Keratinocyte (primary cell): ENCODE results near the gene TBC1D2.

Experiments used
- EZH2 ChIP-seq: IDR thresholded peaks from one replicate; pipeline ENCODE4 v1.6.1; 2012; ENCODE audit warnings: inconsistent platforms, mild to moderate bottlenecking, low read length, moderate library complexity
- TF ChIP-seq, protein P1 (sequence below), 3 experiments: IDR thresholded peaks in 1 of 3; conservative IDR thresholded peaks in 1 of 3; optimal IDR thresholded peaks in 1 of 3; 2 replicates in 2 of 3; 3 replicates in 1 of 3; pipeline versions ENCODE3 to v1.5.1; 2011; ENCODE audit warnings: low read length in 3 of 3, mild to moderate bottlenecking in 3 of 3, moderate library complexity in 2 of 3, control low read depth in 1 of 3, inconsistent platforms in 1 of 3; ENCODE audit not compliant: insufficient read depth in 2 of 3; ENCODE audit errors: extremely low read depth in 1 of 3

DNA sequence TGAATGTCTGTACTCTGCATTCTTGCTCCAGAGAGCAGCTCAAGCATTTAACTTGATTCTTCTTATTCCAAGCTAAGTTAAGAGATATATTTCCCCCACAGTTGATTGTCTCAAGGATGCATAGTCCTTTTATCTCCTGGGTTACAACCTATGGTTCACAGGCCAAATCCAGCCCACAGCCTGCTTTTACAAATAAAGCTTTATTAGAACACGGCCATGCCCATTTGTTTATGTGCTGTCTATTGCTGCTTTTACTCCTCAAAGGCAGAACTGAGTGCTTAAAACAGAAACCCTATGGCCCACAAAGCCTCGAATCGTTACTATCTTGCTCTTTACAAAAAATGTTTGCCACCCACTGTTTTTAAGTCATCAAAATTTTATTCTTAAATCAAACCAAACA lies 25.8 kb downstream of the TBC1D2 start:
- TF ChIP-seq, protein P1, sequence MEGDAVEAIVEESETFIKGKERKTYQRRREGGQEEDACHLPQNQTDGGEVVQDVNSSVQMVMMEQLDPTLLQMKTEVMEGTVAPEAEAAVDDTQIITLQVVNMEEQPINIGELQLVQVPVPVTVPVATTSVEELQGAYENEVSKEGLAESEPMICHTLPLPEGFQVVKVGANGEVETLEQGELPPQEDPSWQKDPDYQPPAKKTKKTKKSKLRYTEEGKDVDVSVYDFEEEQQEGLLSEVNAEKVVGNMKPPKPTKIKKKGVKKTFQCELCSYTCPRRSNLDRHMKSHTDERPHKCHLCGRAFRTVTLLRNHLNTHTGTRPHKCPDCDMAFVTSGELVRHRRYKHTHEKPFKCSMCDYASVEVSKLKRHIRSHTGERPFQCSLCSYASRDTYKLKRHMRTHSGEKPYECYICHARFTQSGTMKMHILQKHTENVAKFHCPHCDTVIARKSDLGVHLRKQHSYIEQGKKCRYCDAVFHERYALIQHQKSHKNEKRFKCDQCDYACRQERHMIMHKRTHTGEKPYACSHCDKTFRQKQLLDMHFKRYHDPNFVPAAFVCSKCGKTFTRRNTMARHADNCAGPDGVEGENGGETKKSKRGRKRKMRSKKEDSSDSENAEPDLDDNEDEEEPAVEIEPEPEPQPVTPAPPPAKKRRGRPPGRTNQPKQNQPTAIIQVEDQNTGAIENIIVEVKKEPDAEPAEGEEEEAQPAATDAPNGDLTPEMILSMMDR (optimal IDR thresholded peaks at IDR 0.05 in 1 of 3, IDR thresholded peaks at IDR 0.05 in 1 of 3, conservative IDR thresholded peaks at IDR 0.05 in 1 of 3; ENCODE audit: extremely low read depth in 1 of 3, insufficient read depth in 2 of 3, low read length in 3 of 3) = no peak
- no peak for TF ChIP-seq EZH2
